ENCODE measurements around the gene KRABD2.
"Not testable (repeated sequence)": the region's sequence is repeated elsewhere in the genome, so short reads cannot be mapped to it uniquely, and the experiment has no call there.

Gene KRABD2

GRCh38 chr17:8405499-8406016 lies 29.1 kb upstream of the KRABD2 start:
- DNase-seq (ENCODE audit: low read depth), result no peak
- TF ChIP-seq CTCF (IDR thresholded peaks at IDR 0.05; ENCODE audit: low read length, missing control alignments), result no peak
- no peak overlapping the region for H3K4me3 ChIP-seq (replicated peaks; ENCODE audit: low read depth, low read length)

- H3K4me3 ChIP-seq (replicated peaks; ENCODE audit: low read depth, low read length), result no peak overlapping the region
- DNase-seq (ENCODE audit: low read depth), result no peak
Observed at GRCh38 chr17:8402921-8403536, 26.5 kb upstream of the KRABD2 start.

GRCh38 chr17:8401107-8401506 lies 24.6 kb upstream of the KRABD2 start:
- DNase-seq (ENCODE audit: low read depth), result no peak
- no peak for TF ChIP-seq CTCF (IDR thresholded peaks at IDR 0.05; ENCODE audit: low read length, missing control alignments)
- no peak overlapping the region for H3K4me3 ChIP-seq (replicated peaks; ENCODE audit: low read depth, low read length)

More at GRCh38 chr17:8402921-8403536, 26.5 kb upstream of the KRABD2 start:
- no peak for TF ChIP-seq CTCF (IDR thresholded peaks at IDR 0.05; ENCODE audit: low read length, missing control alignments)

- no peak overlapping the region for H3K4me3 ChIP-seq (replicated peaks; ENCODE audit: low read depth, low read length)
- no peak for DNase-seq (ENCODE audit: low read depth)
- TF ChIP-seq CTCF (IDR thresholded peaks at IDR 0.05; ENCODE audit: low read length, missing control alignments), result no peak
Observed at GRCh38 chr17:8398980-8399379, 22.5 kb upstream of the KRABD2 start.

GRCh38 chr17:8397636-8398035 lies 21.1 kb upstream of the KRABD2 start, which contains the start of gene RNF222:
TSS of gene RNF222 (minus strand) at chr17:8397827. CDS start at chr17:8393461, 4,366 bp downstream.
- no peak within 1 kb of the TSS for H3K4me3 ChIP-seq (replicated peaks; ENCODE audit: low read depth, low read length)
- no peak for DNase-seq (ENCODE audit: low read depth)
- no peak for TF ChIP-seq CTCF (IDR thresholded peaks at IDR 0.05; ENCODE audit: low read length, missing control alignments)

- not testable (repeated sequence) for DNase-seq (ENCODE audit: low read depth); H3K4me3 ChIP-seq (replicated peaks; ENCODE audit: low read depth, low read length)
Observed at GRCh38 chr17:8394497-8394896, 18.0 kb upstream of the KRABD2 start.

GRCh38 chr17:8393470-8394231 lies 17.1 kb upstream of the KRABD2 start:
- no peak overlapping the region for H3K4me3 ChIP-seq (replicated peaks; ENCODE audit: low read depth, low read length)
- DNase-seq (ENCODE audit: low read depth), result no peak
- no peak for TF ChIP-seq CTCF (IDR thresholded peaks at IDR 0.05; ENCODE audit: low read length, missing control alignments)

Data from fibroblast of pulmonary artery (primary cell).